Mesendoderm (in vitro differentiated cells): ENCODE measurements around the gene NLRP13. TPM values are rescaled to one million over a fixed set of nuclear protein-coding genes. Genes with fewer than 3 reads are reported as not detected.

Source experiments
- DNase-seq: peaks from one replicate; pipeline ENCODE4 v3.0.0; 2013
- H2AK5ac ChIP-seq: 2 replicates; pipeline ENCODE4 v1.6.1; 2013; ENCODE audit warnings: low read length, inconsistent platforms
- H2BK120ac ChIP-seq: 2 replicates; pipeline ENCODE4 v1.6.1; 2013; ENCODE audit warnings: low read depth, mild to moderate bottlenecking, low read length, moderate library complexity, mixed read lengths
- H2BK15ac ChIP-seq: replicated peaks from 2 replicates; pipeline ENCODE4 v1.6.1; 2013; ENCODE audit warnings: low read depth, mild to moderate bottlenecking, moderate library complexity
- H2BK5ac ChIP-seq: 2 replicates; pipeline ENCODE4 v1.6.1; 2013; ENCODE audit warnings: low read length, inconsistent platforms
- H3K18ac ChIP-seq: 2 replicates; pipeline ENCODE4 v1.6.1; 2013; ENCODE audit warnings: mild to moderate bottlenecking, low read length, mixed read lengths
- H3K23ac ChIP-seq: one replicate; pipeline ENCODE4 v1.6.1; 2013; ENCODE audit warnings: low read length
- H3K27ac ChIP-seq: 2 replicates; pipeline ENCODE4 v1.5.1; 2013; ENCODE audit warnings: low read depth, mild to moderate bottlenecking, inconsistent platforms, low read length, moderate library complexity
- H3K27me3 ChIP-seq: 2 replicates; pipeline ENCODE4 v1.6.1; 2013; ENCODE audit warnings: low read length, control low read depth, mild to moderate bottlenecking, inconsistent platforms; ENCODE audit not compliant: insufficient read depth, poor library complexity
- H3K36me3 ChIP-seq: 2 replicates; pipeline ENCODE4 v1.6.1; 2013; ENCODE audit warnings: low read length, inconsistent platforms; ENCODE audit not compliant: control insufficient read depth, insufficient read depth
- H3K4ac ChIP-seq: one replicate; pipeline ENCODE4 v1.6.1; 2013; ENCODE audit warnings: low read depth, mild to moderate bottlenecking, low read length, moderate library complexity
- H3K4me1 ChIP-seq: 2 replicates; pipeline ENCODE4 v1.6.1; 2013; ENCODE audit warnings: low read depth, low read length, inconsistent platforms; ENCODE audit not compliant: control insufficient read depth
- H3K4me2 ChIP-seq: 2 replicates; pipeline ENCODE4 v1.6.1; 2013; ENCODE audit warnings: low read length
- H3K4me3 ChIP-seq: 2 replicates; pipeline ENCODE4 v1.5.1; 2013; ENCODE audit warnings: mild to moderate bottlenecking, low read length
- H3K56ac ChIP-seq: one replicate; pipeline ENCODE4 v1.6.1; 2013; ENCODE audit warnings: low read length
- H3K79me1 ChIP-seq: 2 replicates; pipeline ENCODE4 v1.6.1; 2013; ENCODE audit warnings: low read length, inconsistent platforms
- H3K79me2 ChIP-seq: 2 replicates; pipeline ENCODE4 v1.6.1; 2013; ENCODE audit warnings: mild to moderate bottlenecking, low read length; ENCODE audit not compliant: control insufficient read depth, insufficient read depth
- H3K9ac ChIP-seq: 2 replicates; pipeline ENCODE4 v1.6.1; 2013; ENCODE audit warnings: low read length, inconsistent platforms
- H4K5ac ChIP-seq: one replicate; pipeline ENCODE4 v1.6.1; 2013; ENCODE audit warnings: low read length
- H4K8ac ChIP-seq: one replicate; pipeline ENCODE4 v1.6.1; 2013; ENCODE audit warnings: low read depth, mild to moderate bottlenecking, control low read depth, low read length, moderate library complexity
- WGBS: extraction: QIAGEN DNeasy Blood & Tissue Kit; methylation state at CpG from one replicate; pipeline ENCODE4 v1.1.7; 2013; ENCODE audit warnings: low lambda C conversion rate, missing lambda C conversion rate; ENCODE audit not compliant: insufficient coverage; ENCODE audit errors: extremely low coverage; 5-methylcytosine and 5-hydroxymethylcytosine counted together
- polyA plus RNA-seq, 2 experiments: library from polyadenylated mRNA; stranded (reverse); fragments of 200-250 nt; gene quantifications; one replicate each; pipeline ENCODE4 v1.2.3, GENCODE V29; 2013

Gene NLRP13, protein sequence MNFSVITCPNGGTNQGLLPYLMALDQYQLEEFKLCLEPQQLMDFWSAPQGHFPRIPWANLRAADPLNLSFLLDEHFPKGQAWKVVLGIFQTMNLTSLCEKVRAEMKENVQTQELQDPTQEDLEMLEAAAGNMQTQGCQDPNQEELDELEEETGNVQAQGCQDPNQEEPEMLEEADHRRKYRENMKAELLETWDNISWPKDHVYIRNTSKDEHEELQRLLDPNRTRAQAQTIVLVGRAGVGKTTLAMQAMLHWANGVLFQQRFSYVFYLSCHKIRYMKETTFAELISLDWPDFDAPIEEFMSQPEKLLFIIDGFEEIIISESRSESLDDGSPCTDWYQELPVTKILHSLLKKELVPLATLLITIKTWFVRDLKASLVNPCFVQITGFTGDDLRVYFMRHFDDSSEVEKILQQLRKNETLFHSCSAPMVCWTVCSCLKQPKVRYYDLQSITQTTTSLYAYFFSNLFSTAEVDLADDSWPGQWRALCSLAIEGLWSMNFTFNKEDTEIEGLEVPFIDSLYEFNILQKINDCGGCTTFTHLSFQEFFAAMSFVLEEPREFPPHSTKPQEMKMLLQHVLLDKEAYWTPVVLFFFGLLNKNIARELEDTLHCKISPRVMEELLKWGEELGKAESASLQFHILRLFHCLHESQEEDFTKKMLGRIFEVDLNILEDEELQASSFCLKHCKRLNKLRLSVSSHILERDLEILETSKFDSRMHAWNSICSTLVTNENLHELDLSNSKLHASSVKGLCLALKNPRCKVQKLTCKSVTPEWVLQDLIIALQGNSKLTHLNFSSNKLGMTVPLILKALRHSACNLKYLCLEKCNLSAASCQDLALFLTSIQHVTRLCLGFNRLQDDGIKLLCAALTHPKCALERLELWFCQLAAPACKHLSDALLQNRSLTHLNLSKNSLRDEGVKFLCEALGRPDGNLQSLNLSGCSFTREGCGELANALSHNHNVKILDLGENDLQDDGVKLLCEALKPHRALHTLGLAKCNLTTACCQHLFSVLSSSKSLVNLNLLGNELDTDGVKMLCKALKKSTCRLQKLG
- polyA plus RNA-seq (2013, experiment 1 of 2) = not detected
- not detected for polyA plus RNA-seq (2013, experiment 2 of 2)

DNA sequence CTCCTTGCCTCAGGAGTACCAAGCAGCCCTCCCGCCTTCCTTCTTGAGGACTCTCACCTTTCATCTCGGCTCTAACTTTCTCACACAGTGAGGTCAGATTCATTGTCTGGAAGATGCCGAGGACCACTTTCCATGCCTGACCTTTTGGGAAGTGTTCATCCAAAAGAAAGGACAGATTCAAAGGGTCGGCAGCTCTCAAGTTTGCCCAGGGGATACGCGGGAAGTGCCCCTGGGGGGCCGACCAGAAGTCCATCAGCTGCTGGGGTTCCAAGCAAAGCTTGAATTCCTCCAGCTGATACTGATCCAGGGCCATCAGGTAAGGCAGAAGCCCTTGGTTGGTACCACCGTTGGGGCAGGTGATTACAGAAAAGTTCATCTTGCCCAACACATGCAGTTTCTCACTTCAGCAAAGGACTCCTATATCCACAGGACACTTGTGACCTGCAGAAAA, at the start of gene NLRP13:
Gene NLRP13, minus strand, starts transcription at position 401 of the 451 bp plus-strand sequence. Its CDS starts 25 bp downstream, at position 376.
- no CpG with 5 or more reads among the region's 8 CpGs for whole genome bisulfite sequencing
- no peak within 1 kb of the TSS for H4K5ac ChIP-seq
- H3K18ac ChIP-seq = no peak within 1 kb of the TSS
- H3K79me2 ChIP-seq = no peaks in the 10 kb centered on the region
- H2BK15ac ChIP-seq = no peak within 1 kb of the TSS
- no peak for DNase-seq
- H3K79me1 ChIP-seq = no peaks in the 10 kb centered on the region
- H3K56ac ChIP-seq = no peak within 1 kb of the TSS
- H3K23ac ChIP-seq = no peak within 1 kb of the TSS
- no peaks in the 10 kb centered on the region for H3K4me1 ChIP-seq
- H3K36me3 ChIP-seq = no peaks in the 10 kb centered on the region
- H3K9ac ChIP-seq = no peak within 1 kb of the TSS
- no peak within 1 kb of the TSS for H4K8ac ChIP-seq
- H2AK5ac ChIP-seq = no peak within 1 kb of the TSS
- no peak within 1 kb of the TSS for H3K4me2 ChIP-seq
- H3K4me3 ChIP-seq = no peak within 1 kb of the TSS
- no peak within 1 kb of the TSS for H2BK5ac ChIP-seq
- H2BK120ac ChIP-seq = no peak within 1 kb of the TSS
- no peaks in the 10 kb centered on the region for H3K27me3 ChIP-seq
- no peak within 1 kb of the TSS for H3K4ac ChIP-seq
- H3K27ac ChIP-seq = no peak within 1 kb of the TSS

DNA sequence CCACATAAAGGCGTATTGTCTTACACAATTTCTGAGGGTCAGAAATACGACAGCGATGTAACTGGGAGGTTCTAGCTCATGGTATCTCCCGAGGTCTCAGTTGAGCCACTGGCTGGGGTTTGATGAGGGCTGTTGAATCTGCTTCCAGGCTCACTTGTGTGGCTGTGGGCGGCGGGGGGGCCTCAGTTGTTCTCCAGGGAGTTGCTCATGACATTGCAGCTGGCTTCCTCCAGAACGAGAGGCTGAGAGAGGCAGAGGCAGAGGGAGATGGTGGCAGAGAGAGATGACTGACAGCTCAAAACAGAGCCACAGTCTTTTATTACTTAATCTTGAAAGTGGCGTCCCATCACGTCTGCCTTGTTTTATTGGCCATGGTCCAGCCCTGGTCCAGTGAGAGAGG, 48.3 kb upstream of the NLRP13 start:
- Histone ChIP-seq H2AK5ac (no peak overlapping the region), H3K36me3 (no peaks in the 10 kb centered on the region), H3K56ac (no peak overlapping the region), H3K18ac (no peak overlapping the region), H3K27ac (no peak overlapping the region), H3K9ac (no peak overlapping the region), H3K4me2 (no peak overlapping the region), H3K79me2 (no peaks in the 10 kb centered on the region), H3K79me1 (no peaks in the 10 kb centered on the region), H3K4me1 (no peaks in the 10 kb centered on the region), H2BK5ac (no peak overlapping the region), H4K8ac (no peak overlapping the region), H3K23ac (no peak overlapping the region), H2BK15ac (no peak overlapping the region), H3K27me3 (no peaks in the 10 kb centered on the region), H2BK120ac (no peak overlapping the region), H4K5ac (no peak overlapping the region), H3K4ac (no peak overlapping the region), H3K4me3 (no peak overlapping the region)
- DNase-seq = no peak
- no CpG with 5 or more reads among the region's 9 CpGs for WGBS

DNA sequence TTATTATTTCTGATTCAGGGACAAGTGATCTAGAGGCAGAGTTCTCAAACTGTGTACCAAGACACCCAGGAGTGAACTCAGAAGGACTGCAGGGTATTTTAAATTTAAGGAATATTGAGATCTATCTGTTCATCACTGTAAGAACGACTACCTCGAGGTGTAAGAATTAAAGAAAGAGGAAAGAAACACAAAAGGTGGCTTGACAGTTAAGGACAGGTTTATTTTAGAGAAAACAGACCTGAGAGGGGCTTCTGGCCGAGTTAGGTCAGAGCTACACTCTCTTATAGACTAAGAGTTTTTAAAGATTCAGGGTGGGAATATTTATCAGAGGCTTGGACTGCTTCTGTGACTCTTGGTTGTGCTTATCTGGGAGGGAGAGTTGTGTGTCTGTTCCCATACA, 41.8 kb upstream of the NLRP13 start:
- no peak overlapping the region for H2BK120ac ChIP-seq
- no peak for DNase-seq
- H3K4me2 ChIP-seq = no peak overlapping the region
- no peak overlapping the region for H3K4ac ChIP-seq
- H2BK5ac ChIP-seq = no peak overlapping the region
- H2AK5ac ChIP-seq = no peak overlapping the region
- no CpG with 5 or more reads among the region's 3 CpGs for WGBS
- H3K9ac ChIP-seq = no peak overlapping the region
- H3K36me3 ChIP-seq = no peaks in the 10 kb centered on the region
- no peak overlapping the region for H3K18ac ChIP-seq
- H2BK15ac ChIP-seq = no peak overlapping the region
- H3K27me3 ChIP-seq = no peaks in the 10 kb centered on the region
- H3K23ac ChIP-seq = no peak overlapping the region
- no peaks in the 10 kb centered on the region for H3K79me1 ChIP-seq
- no peaks in the 10 kb centered on the region for H3K4me1 ChIP-seq
- no peak overlapping the region for H3K56ac ChIP-seq
- H4K8ac ChIP-seq = no peak overlapping the region
- no peaks in the 10 kb centered on the region for H3K79me2 ChIP-seq
- H3K4me3 ChIP-seq = no peak overlapping the region
- H3K27ac ChIP-seq = no peak overlapping the region
- H4K5ac ChIP-seq = no peak overlapping the region

DNA sequence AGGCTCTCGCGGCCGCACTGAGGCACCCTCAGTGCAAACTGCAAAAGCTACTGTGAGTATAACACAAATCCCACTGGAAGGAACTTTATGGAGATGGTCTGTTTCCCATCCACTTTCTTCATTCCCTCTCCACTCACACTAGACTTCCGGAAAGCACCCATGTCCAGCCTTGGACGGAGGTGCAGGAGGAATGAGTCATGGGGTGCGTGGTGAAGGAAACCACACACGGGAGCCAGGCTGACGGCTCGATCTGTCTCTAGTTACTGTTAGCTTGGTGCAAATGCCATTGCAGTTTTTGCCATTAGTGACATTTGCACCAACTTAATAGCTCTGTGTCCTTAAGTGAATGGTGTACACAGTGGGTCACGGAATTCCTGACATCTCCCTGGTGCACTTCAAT, 30.1 kb upstream of the NLRP13 start:
- Histone ChIP-seq H3K27me3 (no peaks in the 10 kb centered on the region), H2BK15ac (no peak overlapping the region), H3K4me2 (no peak overlapping the region), H4K8ac (no peak overlapping the region), H3K9ac (no peak overlapping the region), H3K4ac (no peak overlapping the region), H3K4me1 (no peaks in the 10 kb centered on the region), H3K79me2 (no peaks in the 10 kb centered on the region), H3K79me1 (no peaks in the 10 kb centered on the region), H2AK5ac (no peak overlapping the region), H3K27ac (no peak overlapping the region), H3K36me3 (no peaks in the 10 kb centered on the region), H3K23ac (no peak overlapping the region), H3K18ac (no peak overlapping the region), H2BK120ac (no peak overlapping the region), H3K4me3 (no peak overlapping the region), H2BK5ac (no peak overlapping the region), H4K5ac (no peak overlapping the region), H3K56ac (no peak overlapping the region)
- WGBS = no CpG with 5 or more reads among the region's 10 CpGs
- no peak for DNase-seq

DNA sequence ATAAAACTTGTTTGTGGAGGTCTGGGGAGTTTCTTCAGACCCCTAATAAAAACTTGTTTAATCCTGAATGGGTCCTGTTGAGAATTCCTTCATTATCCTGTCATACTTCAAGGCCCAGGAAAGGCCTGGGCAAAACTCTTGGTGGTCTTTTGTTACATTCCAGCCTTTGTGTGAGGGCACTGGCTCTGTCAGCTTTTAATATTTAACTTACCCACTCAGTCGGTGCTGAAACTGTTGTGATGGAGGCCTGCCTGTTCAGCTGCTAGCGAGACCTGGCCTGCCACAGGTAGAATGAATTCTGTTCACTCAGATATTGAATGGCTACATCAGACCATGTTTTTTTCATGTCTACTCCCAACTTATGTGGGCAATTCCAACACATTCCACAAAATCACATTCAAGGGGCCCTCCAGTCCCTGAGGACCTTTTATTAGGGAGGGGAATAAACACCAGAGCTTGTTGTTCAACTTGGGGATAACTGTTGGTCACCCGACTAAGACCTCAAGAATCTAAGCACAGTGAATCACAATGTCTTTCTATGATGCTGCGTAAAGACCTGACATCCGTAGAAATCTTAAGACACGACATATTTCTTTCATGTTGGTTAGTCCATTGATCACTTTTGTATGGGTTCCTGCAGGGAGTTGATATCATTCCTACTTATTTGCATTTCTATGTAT, 28.0 kb upstream of the NLRP13 start:
- no peaks in the 10 kb centered on the region for H3K79me1 ChIP-seq
- no peak overlapping the region for H3K27ac ChIP-seq
- no peaks in the 10 kb centered on the region for H3K27me3 ChIP-seq
- H3K56ac ChIP-seq = no peak overlapping the region
- no peak for DNase-seq
- H2AK5ac ChIP-seq = no peak overlapping the region
- no peak overlapping the region for H3K4me3 ChIP-seq
- no peak overlapping the region for H2BK5ac ChIP-seq
- H4K8ac ChIP-seq = no peak overlapping the region
- H2BK15ac ChIP-seq = no peak overlapping the region
- H3K4ac ChIP-seq = no peak overlapping the region
- H3K4me2 ChIP-seq = no peak overlapping the region
- WGBS = no CpG with 5 or more reads among the region's 6 CpGs
- H4K5ac ChIP-seq = no peak overlapping the region
- H2BK120ac ChIP-seq = no peak overlapping the region
- H3K4me1 ChIP-seq = no peaks in the 10 kb centered on the region
- no peak overlapping the region for H3K23ac ChIP-seq
- H3K36me3 ChIP-seq = no peaks in the 10 kb centered on the region
- H3K9ac ChIP-seq = no peak overlapping the region
- H3K18ac ChIP-seq = no peak overlapping the region
- H3K79me2 ChIP-seq = no peaks in the 10 kb centered on the region
